Stimulated activated naive CD4-positive, alpha-beta T cell (primary cell): ENCODE data around the gene MRPS14.
"Not testable (repeated sequence)": the region's sequence is repeated elsewhere in the genome, so short reads cannot be mapped to it uniquely, and the experiment has no call there.

Experiments used
- DNase-seq, 6 experiments: peaks; one replicate each; lab custom pipeline; 2025; lab: John Stamatoyannopoulos, UW

Gene MRPS14

GRCh38 chr1:175023922-175024242 is 657 bp upstream of the MRPS14 start:
- not testable (repeated sequence) for DNase-seq

GRCh38 chr1:175019524-175019923 is 3.7 kb downstream of the MRPS14 start:
- no peak for DNase-seq

GRCh38 chr1:175015243-175015642 is 8.0 kb downstream of the MRPS14 start:
- DNase-seq: no peak

GRCh38 chr1:175013445-175013844 is 9.8 kb downstream of the MRPS14 start:
- no peak for DNase-seq

DNA sequence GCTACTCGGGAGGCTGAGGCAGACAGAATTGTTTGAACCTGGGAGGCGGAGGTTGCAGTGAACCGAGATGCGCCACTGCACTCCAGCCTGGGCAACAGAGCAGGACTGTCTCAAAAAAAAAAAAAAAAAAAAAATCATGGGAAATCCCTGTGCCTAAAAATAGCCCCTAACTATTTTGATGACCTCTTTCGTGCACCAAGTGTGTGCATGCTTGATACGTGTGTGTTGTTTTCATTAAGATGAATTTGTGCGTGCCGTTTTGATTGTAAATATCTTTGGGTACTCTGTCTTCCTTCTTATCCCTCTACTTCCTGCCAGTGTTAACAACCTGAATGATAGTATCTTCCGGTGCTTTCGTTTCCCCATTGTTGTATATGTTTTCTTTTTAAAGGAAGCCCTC is 13.7 kb downstream of the MRPS14 start:
- DNase-seq: no peak

DNA sequence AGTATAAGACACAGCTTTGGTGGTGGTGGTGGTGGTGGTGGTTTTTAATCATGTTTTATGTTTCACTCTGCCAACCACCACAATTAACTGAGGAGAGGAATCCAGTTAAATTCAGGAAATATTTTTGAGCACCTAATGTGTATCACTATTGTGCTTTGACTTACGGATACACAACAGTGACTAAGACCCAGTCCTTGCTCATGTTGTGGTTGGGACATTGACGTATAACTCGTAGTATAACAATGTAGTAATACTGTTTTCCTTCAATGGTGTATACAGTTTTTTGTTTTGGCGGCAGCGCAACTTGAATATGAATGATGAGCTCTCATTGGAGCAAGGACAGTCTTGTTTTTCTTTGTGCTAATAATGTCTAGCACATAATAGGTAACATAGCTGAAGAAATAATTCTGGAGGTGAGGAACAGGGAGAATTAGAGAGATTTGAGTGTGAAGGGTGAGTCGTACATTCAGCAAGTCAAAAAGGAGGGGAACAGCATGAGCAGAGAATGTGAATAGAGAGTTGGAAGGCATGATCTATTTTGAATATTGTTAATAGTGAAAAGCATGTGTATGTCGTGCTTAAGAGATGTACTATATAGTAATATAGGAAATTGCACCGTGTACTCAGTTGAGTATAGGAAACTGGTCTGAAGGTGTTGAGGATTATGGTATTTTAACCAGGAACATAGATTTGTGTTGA is 18.0 kb downstream of the MRPS14 start:
- DNase-seq: no peak

DNA sequence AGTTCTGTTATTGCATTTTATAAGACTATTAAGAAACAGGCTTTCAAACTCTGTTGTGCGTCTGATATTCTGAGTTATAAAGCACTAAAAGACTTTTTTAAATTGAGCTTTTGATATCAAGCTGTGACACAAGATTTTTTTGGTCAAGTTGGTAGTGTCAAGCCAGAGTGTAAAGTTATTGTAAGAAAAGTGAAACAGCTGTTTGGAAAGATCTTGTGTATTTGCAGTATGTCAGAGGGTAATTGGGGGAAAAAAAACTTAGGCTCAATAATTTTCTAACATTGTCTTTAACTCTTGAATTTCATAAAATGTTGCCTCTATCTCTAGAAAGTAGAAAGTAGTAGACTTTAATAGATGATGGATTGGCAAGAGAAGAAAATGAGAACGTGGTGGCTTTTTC is 19.7 kb downstream of the MRPS14 start:
- no peak for DNase-seq

DNA sequence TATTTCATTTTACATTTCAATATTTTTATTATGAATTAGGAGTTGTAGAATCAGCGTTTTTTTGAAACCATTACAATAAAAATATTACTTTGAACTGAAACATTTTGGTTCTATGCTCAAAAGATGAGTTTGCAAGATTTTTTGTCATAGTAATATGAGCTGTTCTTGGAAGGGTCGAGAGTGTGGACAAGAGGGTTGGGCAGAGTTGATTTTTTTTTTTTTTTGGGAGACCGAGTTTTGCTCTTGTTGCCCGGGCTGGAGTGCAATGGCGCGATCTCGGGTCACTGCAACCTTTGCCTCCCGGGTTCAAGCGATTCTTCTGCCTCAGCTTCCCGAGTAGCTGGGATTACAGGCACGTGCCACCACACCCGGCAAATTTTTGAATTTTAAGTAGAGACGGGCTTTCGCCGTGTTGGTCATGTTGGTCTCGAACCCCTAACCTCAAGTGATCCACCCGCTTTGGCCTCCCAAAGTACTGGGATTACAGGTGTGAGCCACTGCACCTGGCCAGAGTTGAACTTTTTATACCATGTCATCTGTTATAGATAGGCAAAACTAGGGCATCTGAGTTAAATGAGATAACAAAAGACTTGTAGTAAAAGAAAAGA is 20.2 kb downstream of the MRPS14 start:
- DNase-seq: no peak

DNA sequence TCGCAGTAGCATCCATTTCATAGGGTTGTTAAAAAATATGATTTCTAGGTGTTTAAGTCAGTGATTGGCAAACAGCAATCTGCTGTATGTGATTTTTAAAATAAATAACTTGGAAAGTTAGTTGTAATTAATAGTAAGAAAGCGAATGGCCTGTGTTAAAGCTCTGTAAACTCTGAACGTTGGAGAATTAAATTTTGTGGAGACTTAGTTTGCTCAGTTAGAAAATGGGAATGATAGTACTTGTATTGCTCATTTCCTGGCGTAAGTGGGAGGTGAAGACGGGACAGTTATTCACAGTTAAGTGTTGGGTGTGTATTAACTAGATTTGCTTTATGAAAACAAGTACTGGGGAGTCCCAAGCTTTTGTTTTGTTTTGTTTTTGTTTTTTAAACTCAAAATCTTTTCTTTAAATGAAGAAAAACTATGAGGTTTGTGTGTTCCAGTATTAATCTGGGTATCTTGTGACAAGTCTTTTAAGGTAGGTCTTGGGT is 22.5 kb downstream of the MRPS14 start:
- no peak for DNase-seq

- peak in 4 of 6 experiments; percentile 36 to 74 (median 60) for DNase-seq
Observed at GRCh38 chr1:174999936-175000696, 23.1 kb downstream of the MRPS14 start, which contains the start of gene CACYBP. TSS of gene CACYBP (plus strand) at chr1:174999947. CDS start at chr1:175000181, 234 bp downstream.

GRCh38 chr1:174999216-174999935 is 23.8 kb downstream of the MRPS14 start:
- DNase-seq: peak; percentile 97 to 100 (median 98)

- DNase-seq: peak in 5 of 6 experiments; percentile 21 to 83 (median 57)
Observed at GRCh38 chr1:174998569-174999215, 24.5 kb downstream of the MRPS14 start.

DNA sequence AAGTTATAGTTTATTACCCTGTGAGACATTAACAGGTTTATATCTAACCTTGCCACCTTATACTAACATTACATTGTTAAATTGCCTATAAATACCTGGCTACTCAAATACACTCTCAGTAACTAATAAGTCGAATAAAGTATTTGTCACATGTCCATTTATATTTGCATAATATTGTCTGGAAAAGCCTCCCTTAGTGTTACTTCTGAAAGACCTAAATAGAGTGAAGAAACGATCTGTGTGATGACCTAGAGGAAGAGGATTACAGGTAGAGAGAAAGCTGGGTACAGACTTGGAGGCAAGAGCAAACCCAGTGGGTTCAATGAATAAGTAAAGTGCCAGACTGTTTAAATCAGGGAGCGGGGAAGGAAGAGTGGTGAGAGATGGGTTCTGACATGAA is 26.2 kb downstream of the MRPS14 start:
- no peak for DNase-seq

DNA sequence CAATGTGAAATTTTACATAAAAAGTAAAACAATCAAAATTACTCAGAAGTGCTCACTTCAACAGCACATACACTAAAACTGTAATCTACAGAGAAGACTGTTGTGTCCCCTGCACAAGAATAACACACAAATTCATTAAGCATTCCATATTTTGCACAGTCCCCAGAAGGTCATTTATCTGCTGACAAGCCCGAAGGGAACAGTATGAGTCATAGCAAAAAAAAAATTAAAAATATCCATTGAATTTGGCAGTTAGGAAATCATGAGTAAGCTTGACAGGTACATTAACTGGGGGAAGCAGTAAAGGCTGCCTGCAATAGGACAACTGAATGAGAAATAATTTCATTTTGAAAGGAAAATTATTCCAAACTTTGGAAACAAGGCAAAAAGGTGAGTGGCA is 26.7 kb downstream of the MRPS14 start:
- DNase-seq: no peak

GRCh38 chr1:174995916-174996315 is 27.3 kb downstream of the MRPS14 start:
- DNase-seq: no peak

- DNase-seq: no peak
Observed at GRCh38 chr1:174995121-174995520, 28.1 kb downstream of the MRPS14 start.

DNA sequence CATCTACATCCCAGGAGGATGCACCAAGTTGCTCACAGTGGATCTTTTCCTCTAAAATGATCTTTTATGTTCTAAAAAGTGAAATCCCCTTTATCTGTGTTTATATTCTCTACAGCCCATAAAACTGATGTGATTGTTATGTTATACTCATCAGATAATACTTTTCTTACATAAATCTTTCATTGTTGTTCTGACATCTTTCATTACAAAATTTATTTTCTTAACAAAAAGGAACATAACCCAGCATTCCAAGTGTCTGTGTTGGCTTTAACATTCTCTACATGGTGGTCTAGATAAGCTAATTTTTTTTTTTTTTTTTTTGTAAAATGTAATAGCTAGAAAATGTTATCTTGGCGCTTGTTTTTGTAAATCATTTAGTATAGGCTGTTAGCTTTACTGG is 31.8 kb downstream of the MRPS14 start:
- DNase-seq: no peak

DNA sequence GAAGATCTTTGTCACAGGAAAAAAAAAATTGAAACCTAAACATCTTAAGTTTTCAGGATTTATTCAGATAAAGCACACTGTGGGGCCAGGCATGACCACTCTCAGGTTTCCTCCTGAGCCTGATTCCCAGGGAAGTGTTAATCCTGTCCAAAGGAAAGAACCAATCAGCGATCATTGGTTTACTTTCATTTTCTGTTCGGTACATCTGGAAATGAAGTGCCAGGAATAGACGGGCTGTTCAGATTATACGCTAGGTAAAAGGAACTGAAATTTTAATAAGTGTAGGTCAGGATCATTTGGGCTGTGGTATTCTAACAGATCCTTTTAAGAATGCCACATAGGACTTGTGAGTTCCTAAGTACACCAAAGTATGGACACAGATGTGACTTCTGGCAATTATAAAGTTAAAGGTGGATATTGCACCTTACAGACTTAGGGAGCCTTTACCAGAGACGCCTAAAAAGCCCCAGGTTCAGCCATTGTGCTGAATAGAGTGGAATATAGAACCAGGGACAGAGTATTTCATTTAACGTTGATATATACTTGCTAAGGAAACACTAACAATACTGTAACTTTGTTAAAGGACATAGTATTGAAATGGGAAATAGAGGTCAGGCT is 32.7 kb downstream of the MRPS14 start:
- DNase-seq: peak in 2 of 6 experiments; percentile 21 to 46

GRCh38 chr1:174989536-174990220 is 33.5 kb downstream of the MRPS14 start:
- no peak for DNase-seq

DNA sequence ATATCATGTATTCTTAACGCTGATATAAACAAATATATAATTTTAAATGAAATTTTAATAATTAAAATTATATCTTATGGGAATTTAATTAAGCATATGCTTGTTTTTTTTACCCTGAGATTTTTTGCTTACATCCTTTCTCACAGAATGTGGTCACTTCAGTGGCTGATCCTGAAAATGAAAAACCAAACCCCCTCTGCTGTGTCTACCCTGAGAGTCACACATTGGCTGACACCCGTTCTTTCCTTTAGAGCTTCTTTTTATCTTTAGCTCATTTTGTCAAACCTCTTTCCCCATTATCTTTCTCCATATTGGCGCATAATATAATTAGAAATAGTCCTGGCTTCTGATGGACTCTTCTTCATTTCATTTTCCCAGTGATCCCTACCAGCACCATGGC is 34.2 kb downstream of the MRPS14 start:
- no peak for DNase-seq

GRCh38 chr1:174988539-174988938 is 34.7 kb downstream of the MRPS14 start:
- no peak for DNase-seq
